ENCODE measurements around the gene STARD3. TPM values are rescaled to one million over a fixed set of nuclear protein-coding genes. Genes with fewer than 3 reads are reported as not detected.
A peak's percentile ranks its signal among the peaks of the same experiment; 100 is the strongest.

The STARD3 gene
- total and polyA plus RNA-seq, 2 of the 13 experiments (the other 11 are each of a cell fraction or from before 2014, with no cell fraction given) = 34.6 to 100 TPM

- TF ChIP-seq BCL3 (CRISPR knock-in tag; IDR thresholded peaks at IDR 0.05) (no peak), ZNF790 (CRISPR knock-in tag; IDR thresholded peaks at IDR 0.05; ENCODE audit: borderline replicate concordance) (no peak), LCORL (IDR thresholded peaks at IDR 0.05) (no peak), LCORL (CRISPR knock-in tag; IDR thresholded peaks at IDR 0.05) (no peak; the same call in 1 of the 2 replicates), ZNF720 (CRISPR knock-in tag; IDR thresholded peaks at IDR 0.05) (no peak), KDM2A (CRISPR knock-in tag; IDR thresholded peaks at IDR 0.05; ENCODE audit: borderline replicate concordance, low read depth) (no peak), MEIS2 (CRISPR knock-in tag; IDR thresholded peaks at IDR 0.05) (peak; percentile 89; the same call in 1 of the 2 replicates), DBP (CRISPR knock-in tag; IDR thresholded peaks at IDR 0.05; ENCODE audit: not compliant biosample characterization) (no peak), CBX2 (IDR thresholded peaks at IDR 0.05; ENCODE audit: low read depth, low read length) (no peak), CBX2 (CRISPR knock-in tag; IDR thresholded peaks at IDR 0.05; ENCODE audit: low read depth) (no peak), SOX5 (CRISPR knock-in tag; IDR thresholded peaks at IDR 0.05; ENCODE audit: borderline replicate concordance) (peak; percentile 67), ZNF224 (CRISPR knock-in tag; IDR thresholded peaks at IDR 0.05) (no peak), KLF6 (CRISPR knock-in tag; IDR thresholded peaks at IDR 0.05) (0 out of 2 replicates have a peak, but pooled peaks have one; percentile 1), ATF1 (CRISPR knock-in tag; IDR thresholded peaks at IDR 0.05) (no peak), POLR2G (IDR thresholded peaks at IDR 0.05; ENCODE audit: low read depth, low read length) (no peak), BCL6 (CRISPR knock-in tag; IDR thresholded peaks at IDR 0.05) (peak; percentile 41; the same call in 1 of the 2 replicates), FOXP1 (IDR thresholded peaks at IDR 0.05) (no peak), FOXP1 (CRISPR knock-in tag; IDR thresholded peaks at IDR 0.05) (0 out of 2 replicates have a peak, but pooled peaks have one; percentile 23), KLF11 (CRISPR knock-in tag; IDR thresholded peaks at IDR 0.05) (no peak; the same call in 1 of the 2 replicates), ZNF609 (CRISPR knock-in tag; IDR thresholded peaks at IDR 0.05; ENCODE audit: borderline replicate concordance) (no peak), GRHL1 (CRISPR knock-in tag; conservative IDR thresholded peaks at IDR 0.05) (no peak), AKAP8 (CRISPR knock-in tag; IDR thresholded peaks at IDR 0.05) (no peak), ZBTB2 (CRISPR knock-in tag; IDR thresholded peaks at IDR 0.05; ENCODE audit: low read depth) (no peak)
These were observed 50.2 kb downstream of the STARD3 start (continued) for GRCh38 chr17:39687101-39687545.

Data from HepG2 (cell line).